Uterus (tissue), 2 donors: ENCODE measurements around the gene RSPH9.

Experiments used
- POLR2A ChIP-seq, 2 donors: fragments of 450-650 bp; IDR thresholded peaks; one replicate each; pipeline ENCODE4 v1.6.1; 2016; ENCODE audit warnings: antibody characterized with exemption in 2 of 2, mild to moderate bottlenecking in 1 of 2, moderate library complexity in 1 of 2
- TF ChIP-seq, protein P1 (sequence below), 4 experiments: fragments of 200-600 bp in 2 of 4; fragments of 450-650 bp in 2 of 4; sonication (generic) in 2 of 4; IDR thresholded peaks; one replicate each; pipeline ENCODE4 v1.5.1; 2016 to 2019; ENCODE audit warnings: antibody characterized with exemption in 4 of 4, mild to moderate bottlenecking in 2 of 4, moderate library complexity in 1 of 4

DNA sequence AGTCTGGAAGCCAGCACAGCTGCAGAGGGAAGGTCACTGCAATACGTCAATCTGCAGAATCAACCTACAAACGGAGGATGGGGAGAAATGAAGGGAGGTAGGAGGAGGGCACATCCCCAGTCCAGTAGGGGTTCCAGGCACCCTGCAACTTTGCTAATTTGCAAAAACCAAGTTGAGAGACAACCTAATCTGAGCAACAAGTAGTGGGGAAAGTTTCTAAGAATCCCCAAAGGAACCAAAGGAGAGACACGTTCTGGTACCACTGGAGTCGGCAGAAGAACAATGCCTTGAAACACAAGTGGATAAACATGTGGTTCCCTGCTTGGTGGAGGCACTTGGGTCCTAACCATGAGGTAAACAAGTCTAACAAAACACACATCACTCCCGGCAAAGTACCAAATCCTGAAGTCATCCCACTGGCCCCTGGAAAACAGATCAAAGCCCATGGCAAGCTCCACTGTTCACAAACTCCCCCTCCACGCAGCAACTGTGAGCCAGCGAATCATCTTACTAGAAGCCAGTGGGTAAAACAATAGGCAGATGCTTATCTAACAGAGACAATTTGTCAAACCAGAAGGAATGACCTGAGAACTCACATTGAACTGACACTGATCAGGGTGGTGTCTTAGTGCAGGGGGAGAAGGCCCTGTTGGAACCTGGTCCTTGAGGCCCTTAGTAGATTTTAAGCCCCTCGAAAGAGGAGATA is 38.0 kb downstream of the RSPH9 start:
- TF ChIP-seq, protein P1, sequence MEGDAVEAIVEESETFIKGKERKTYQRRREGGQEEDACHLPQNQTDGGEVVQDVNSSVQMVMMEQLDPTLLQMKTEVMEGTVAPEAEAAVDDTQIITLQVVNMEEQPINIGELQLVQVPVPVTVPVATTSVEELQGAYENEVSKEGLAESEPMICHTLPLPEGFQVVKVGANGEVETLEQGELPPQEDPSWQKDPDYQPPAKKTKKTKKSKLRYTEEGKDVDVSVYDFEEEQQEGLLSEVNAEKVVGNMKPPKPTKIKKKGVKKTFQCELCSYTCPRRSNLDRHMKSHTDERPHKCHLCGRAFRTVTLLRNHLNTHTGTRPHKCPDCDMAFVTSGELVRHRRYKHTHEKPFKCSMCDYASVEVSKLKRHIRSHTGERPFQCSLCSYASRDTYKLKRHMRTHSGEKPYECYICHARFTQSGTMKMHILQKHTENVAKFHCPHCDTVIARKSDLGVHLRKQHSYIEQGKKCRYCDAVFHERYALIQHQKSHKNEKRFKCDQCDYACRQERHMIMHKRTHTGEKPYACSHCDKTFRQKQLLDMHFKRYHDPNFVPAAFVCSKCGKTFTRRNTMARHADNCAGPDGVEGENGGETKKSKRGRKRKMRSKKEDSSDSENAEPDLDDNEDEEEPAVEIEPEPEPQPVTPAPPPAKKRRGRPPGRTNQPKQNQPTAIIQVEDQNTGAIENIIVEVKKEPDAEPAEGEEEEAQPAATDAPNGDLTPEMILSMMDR (IDR thresholded peaks at IDR 0.05), result no peak
- no peak for TF ChIP-seq POLR2A (IDR thresholded peaks at IDR 0.05)
